Spleen (tissue), 11 donors: ENCODE data around the gene ZDHHC14. TPM values are rescaled to one million over a fixed set of nuclear protein-coding genes. Genes with fewer than 3 reads are reported as not detected.

Experiments used
- DNase-seq: peaks from one replicate; pipeline ENCODE4 v3.0.0-alpha.2; 2020
- H3K27ac ChIP-seq, 8 donors: fragments of 200-600 bp; sonication (generic) in 7 of 8; 1 replicate in 4 of 8; 2 replicates in 4 of 8; pipeline versions ENCODE4 v1.5.0 to v1.8.0; 2016 to 2021; ENCODE audit warnings: inconsistent platforms in 4 of 8, mild to moderate bottlenecking in 4 of 8, moderate library complexity in 1 of 8
- H3K27me3 ChIP-seq, 7 donors: fragments of 200-600 bp; sonication (generic) in 6 of 7; replicated peaks in 1 of 7; 1 replicate in 4 of 7; 2 replicates in 3 of 7; pipeline versions ENCODE4 v1.5.0 to v1.8.0; 2016 to 2021; ENCODE audit warnings: inconsistent platforms in 3 of 7, mild to moderate bottlenecking in 1 of 7
- H3K36me3 ChIP-seq, 6 donors: fragments of 200-600 bp; sonication (generic) in 5 of 6; 1 replicate in 4 of 6; 2 replicates in 2 of 6; pipeline versions ENCODE4 v1.5.0 to v1.8.0; 2016 to 2021; ENCODE audit warnings: inconsistent platforms in 2 of 6
- H3K4me1 ChIP-seq, 6 donors: fragments of 200-600 bp; sonication (generic) in 5 of 6; 1 replicate in 3 of 6; 2 replicates in 3 of 6; pipeline versions ENCODE4 v1.5.0 to v1.8.0; 2016 to 2021; ENCODE audit warnings: inconsistent platforms in 3 of 6
- H3K4me3 ChIP-seq, 8 donors: fragments of 200-600 bp; sonication (generic) in 7 of 8; 1 replicate in 4 of 8; 2 replicates in 4 of 8; pipeline versions ENCODE4 v1.5.0 to v1.8.0; 2016 to 2021; ENCODE audit warnings: inconsistent platforms in 4 of 8, mild to moderate bottlenecking in 4 of 8, moderate library complexity in 2 of 8
- H3K9me3 ChIP-seq, 8 donors: fragments of 200-600 bp; sonication (generic) in 7 of 8; 1 replicate in 4 of 8; 2 replicates in 4 of 8; pipeline versions ENCODE4 v1.5.0 to v1.8.0; 2016 to 2021; ENCODE audit warnings: inconsistent platforms in 4 of 8
- CTCF ChIP-seq, 11 experiments: fragments of 200-600 bp in 7 of 11; fragments of 450-650 bp in 4 of 11; sonication (generic) in 4 of 11; IDR thresholded peaks in 8 of 11; conservative IDR thresholded peaks in 3 of 11; 1 replicate in 7 of 11; 2 replicates in 4 of 11; pipeline versions ENCODE4 v1.4.0 to v1.8.0; 2016 to 2021; ENCODE audit warnings: antibody characterized with exemption in 11 of 11, inconsistent platforms in 4 of 11, mild to moderate bottlenecking in 1 of 11
- POLR2A ChIP-seq, 3 donors: fragments of 450-650 bp; IDR thresholded peaks; one replicate each; pipeline ENCODE4 v1.5.1; 2017; ENCODE audit warnings: antibody characterized with exemption in 3 of 3, mild to moderate bottlenecking in 1 of 3
- POLR2AphosphoS5 ChIP-seq, 3 donors: sonication (generic); formaldehyde crosslinking; IDR thresholded peaks; one replicate each; pipeline ENCODE4 v1.5.1; 2017; ENCODE audit warnings: antibody characterized with exemption in 3 of 3
- WGBS, 5 donors: extraction: QIAGEN DNeasy Blood & Tissue Kit in 3 of 5; methylation state at CpG; one replicate each; pipeline versions ENCODE4 v1.1.5 to v1.1.7; 2013 to 2018; 5-methylcytosine and 5-hydroxymethylcytosine counted together
- intact Hi-C: fragments of 100-400 bp; cut with DNase I; formaldehyde crosslinking; loops from one replicate; pipeline ENCODE4 v1.15.0; 2023; ENCODE audit warnings: low total_unique reads
- polyA plus RNA-seq, 3 donors: library from polyadenylated mRNA; stranded (reverse); fragments of 200-250 nt; gene quantifications; one replicate each; pipeline ENCODE4 v1.2.1, GENCODE V29; 2013
- total RNA-seq, 7 donors: library from RNA; depleted of rRNA in 3 of 7; stranded (reverse); fragments of >200 nt in 3 of 7; fragmentation: NEBNext Ultra II Directional in 4 of 7; extraction: Animal tissue kit (Norgen Biotek cat#: 25700) in 4 of 7; gene quantifications; one replicate each; pipeline versions ENCODE4 v1.1.0 to v1.2.1, GENCODE V29; 2016 to 2021
- donor health status: healthy with polysubstance abuse.
- donor health status: DM: no; HTN: no; CAD: no; lungs with moderate emphysema.
- donor health status: DM: no; HTN: no; CAD: no.
- donor health status: Bipolar disorder and iron deficiency.
- donor health status: healthy.
- donor health status: DM: no; HTN: no; CAD: no.
- donor health status: DM: yes; HTN: yes; CAD: no.

Gene ZDHHC14
- total and polyA plus RNA-seq, 10 donors, result 7.8 to 18.2 (median 11.7) TPM

GRCh38 chr6:157519255-157520116 lies 138.5 kb downstream of the ZDHHC14 start:
- intact Hi-C loops, result no loop called here
- Histone ChIP-seq H3K36me3 (no peaks in the 10 kb centered on the region), H3K9me3 (no peaks in the 10 kb centered on the region), H3K27me3 (no peaks in the 10 kb centered on the region), H3K4me3 (no peak overlapping the region), H3K4me1 (peaks cover 0 to 25% (median 5%) of the 10 kb centered on the region in 6 donors), H3K27ac (no peak overlapping the region)
- TF ChIP-seq POLR2A (IDR thresholded peaks at IDR 0.05) (no peak), CTCF (IDR thresholded peaks at IDR 0.05 in 8 of 11, conservative IDR thresholded peaks at IDR 0.05 in 3 of 11) (no peak), POLR2AphosphoS5 (IDR thresholded peaks at IDR 0.05) (no peak)
- no peak for DNase-seq
- WGBS, 5 donors, result 84 to 91% (median 84%) methylated on average over 15 of the region's 15 CpGs

GRCh38 chr6:157520117-157520406 lies 139.1 kb downstream of the ZDHHC14 start:
- Histone ChIP-seq H3K27ac (no peak overlapping the region), H3K9me3 (peaks cover 0 to 5% (median 0%) of the 10 kb centered on the region in 8 donors), H3K4me3 (no peak overlapping the region), H3K4me1 (peaks cover 0 to 19% (median under 1%) of the 10 kb centered on the region in 6 donors), H3K27me3 (no peaks in the 10 kb centered on the region), H3K36me3 (no peaks in the 10 kb centered on the region)
- TF ChIP-seq POLR2AphosphoS5 (IDR thresholded peaks at IDR 0.05) (no peak), POLR2A (IDR thresholded peaks at IDR 0.05) (no peak), CTCF (IDR thresholded peaks at IDR 0.05 in 8 of 11, conservative IDR thresholded peaks at IDR 0.05 in 3 of 11) (no peak)
- DNase-seq, result no peak
- intact Hi-C loops, result no loop called here
- 77 to 100% (median 92%) methylated on average over 2 of the region's 2 CpGs for WGBS, 5 donors

GRCh38 chr6:157520596-157521361 lies 139.8 kb downstream of the ZDHHC14 start:
- Histone ChIP-seq H3K36me3 (no peaks in the 10 kb centered on the region), H3K9me3 (peaks cover 0 to 5% (median 0%) of the 10 kb centered on the region in 8 donors), H3K27ac (no peak overlapping the region), H3K4me1 (peaks cover 0 to 21% (median under 1%) of the 10 kb centered on the region in 6 donors), H3K27me3 (no peaks in the 10 kb centered on the region), H3K4me3 (no peak overlapping the region)
- 52 to 76% (median 68%) methylated on average over 6 of the region's 6 CpGs for WGBS, 5 donors
- DNase-seq, result no peak
- intact Hi-C loops, result no loop called here
- TF ChIP-seq POLR2AphosphoS5 (IDR thresholded peaks at IDR 0.05) (no peak), POLR2A (IDR thresholded peaks at IDR 0.05) (no peak), CTCF (IDR thresholded peaks at IDR 0.05 in 8 of 11, conservative IDR thresholded peaks at IDR 0.05 in 3 of 11) (no peak)
